K562 (cell line): ENCODE measurements around the gene PSMA7. TPM values are rescaled to one million over a fixed set of nuclear protein-coding genes. Genes with fewer than 3 reads are reported as not detected.

ENCODE experiments used
- ATAC-seq: fragments of 200-7000 bp; cut with Tn5 transposase; 3 replicates; pipeline ENCODE4 v1.9.1; 2020; ENCODE audit warnings: moderate library complexity
- BruUV-seq: library from RNA; stranded (reverse); fragments of 400-500 nt; replicated peaks from 2 replicates; lab custom pipeline; 2021; lab: Mats Ljungman, UMichigan
- CTCF ChIA-PET: fragments of 300-600 bp; formaldehyde crosslinking; extraction: SDS; loops from one replicate; lab custom pipeline; 2021; ENCODE audit warnings: low intra/inter-chr PET ratio; lab: Yijun Ruan, JAX
- POLR2A ChIA-PET: fragments of 300-600, 350-650 bp; sonication (Branson Sonifier 250); formaldehyde crosslinking; extraction: SDS; loops from one replicate; lab custom pipeline; 2021; ENCODE audit warnings: antibody characterized with exemption, inconsistent platforms; lab: Yijun Ruan, JAX
- DNase-seq, 4 experiments: peaks; one replicate each; pipeline versions ENCODE4 v3.0.0 to v3.0.0-alpha.2; 2011 to 2018; ENCODE audit warnings: low spot score in 3 of 4, mixed read lengths in 3 of 4; ENCODE audit errors: extremely low read depth in 1 of 4
- FAIRE-seq: peaks from 2 replicates; lab custom pipeline; 2011; peaks lifted over from hg19 to GRCh38; lab: Jason Lieb, UNC
- H2AFZ ChIP-seq: 2 replicates; pipeline ENCODE4 v1.6.0; 2011; ENCODE audit warnings: low read depth, low read length, control low read depth, inconsistent platforms
- H3K27ac ChIP-seq: fragments of 200-600 bp; 3 replicates; pipeline ENCODE4 v1.8.0; 2011; ENCODE audit warnings: low read depth, mild to moderate bottlenecking, control low read depth, inconsistent platforms, low read length, moderate library complexity, mixed read lengths; ENCODE audit errors: extremely low read depth
- H3K27me3 ChIP-seq, 2 experiments: fragments of 300-600 bp in 1 of 2; 2 replicates in 1 of 2; 3 replicates in 1 of 2; pipeline versions ENCODE4 v1.6.0 to v1.8.0; 2011; ENCODE audit warnings: inconsistent platforms in 2 of 2, low read length in 2 of 2, mild to moderate bottlenecking in 1 of 2, mixed read lengths in 1 of 2, moderate library complexity in 1 of 2; ENCODE audit not compliant: control insufficient read depth in 2 of 2, insufficient read depth in 2 of 2
- H3K36me3 ChIP-seq: fragments of 300-600 bp; 3 replicates; pipeline ENCODE4 v1.8.0; 2011; ENCODE audit warnings: mild to moderate bottlenecking, low read length, inconsistent platforms; ENCODE audit not compliant: control insufficient read depth, insufficient read depth
- H3K4me1 ChIP-seq, 2 experiments: fragments of 200-600 bp in 1 of 2; replicated peaks in 1 of 2; 2 replicates in 1 of 2; 3 replicates in 1 of 2; pipeline versions ENCODE4 v1.5.1 to v1.8.0; 2011; ENCODE audit warnings: inconsistent platforms in 2 of 2, low read length in 2 of 2, mild to moderate bottlenecking in 1 of 2, mixed read lengths in 1 of 2, moderate library complexity in 1 of 2; ENCODE audit not compliant: control insufficient read depth in 2 of 2, insufficient read depth in 2 of 2
- H3K4me2 ChIP-seq: 2 replicates; pipeline ENCODE4 v1.6.1; 2011; ENCODE audit warnings: low read length, control low read depth, inconsistent platforms, mixed read lengths; ENCODE audit not compliant: insufficient read depth
- H3K4me3 ChIP-seq: fragments of 200-600 bp; sonication (generic), shearing (Covaris generic); 2 replicates; pipeline ENCODE4 v1.5.1; 2016; ENCODE audit warnings: control low read depth, inconsistent platforms
- H3K79me2 ChIP-seq: fragments of 200-600 bp; 3 replicates; pipeline ENCODE4 v1.8.0; 2011; ENCODE audit warnings: low read length, inconsistent platforms; ENCODE audit not compliant: control insufficient read depth, insufficient read depth
- H3K9ac ChIP-seq, 2 experiments: 2 replicates each; pipeline versions ENCODE4 v1.6.0 to v1.6.1; 2011; ENCODE audit warnings: low read depth in 2 of 2, low read length in 2 of 2, control low read depth in 1 of 2, inconsistent platforms in 1 of 2, mild to moderate bottlenecking in 1 of 2, mixed read lengths in 1 of 2; ENCODE audit not compliant: insufficient read depth in 1 of 2
- H3K9me1 ChIP-seq: one replicate; pipeline ENCODE4 v1.6.0; 2011; ENCODE audit warnings: inconsistent platforms, mild to moderate bottlenecking, low read length, moderate library complexity; ENCODE audit not compliant: control insufficient read depth, insufficient read depth
- H3K9me3 ChIP-seq: replicated peaks from 2 replicates; pipeline ENCODE4 v1.5.1; 2011; ENCODE audit warnings: low read depth, low read length, inconsistent platforms; ENCODE audit not compliant: control insufficient read depth, insufficient read depth
- H4K20me1 ChIP-seq: replicated peaks from 2 replicates; pipeline ENCODE4 v1.6.1; 2011; ENCODE audit warnings: low read length, inconsistent platforms, mixed read lengths; ENCODE audit not compliant: control insufficient read depth, insufficient read depth
- BCOR ChIP-seq: fragments of 450-650 bp; IDR thresholded peaks from 2 replicates; pipeline ENCODE4 v1.6.1; 2016
- E2F8 ChIP-seq: fragments of 450-650 bp; IDR thresholded peaks from 2 replicates; pipeline ENCODE4 v1.7.1; 2018; ENCODE audit warnings: mild to moderate bottlenecking, low read depth; ENCODE audit not compliant: partially characterized antibody
- POLR2AphosphoS2 ChIP-seq: IDR thresholded peaks from 2 replicates; pipeline ENCODE4 v1.6.1; 2012; ENCODE audit warnings: low read length, improper control_type of control experiment
- POLR2AphosphoS5 ChIP-seq: IDR thresholded peaks from 2 replicates; pipeline ENCODE4 v1.6.1; 2011; ENCODE audit warnings: mild to moderate bottlenecking, low read depth, low read length, moderate library complexity; ENCODE audit not compliant: control insufficient read depth, insufficient read depth
- POLR2B ChIP-seq: fragments of 450-650 bp; IDR thresholded peaks from 2 replicates; pipeline ENCODE4 v1.6.1; 2018; ENCODE audit warnings: low read depth; ENCODE audit not compliant: partially characterized antibody
- POLR2G ChIP-seq: fragments of 200-400 bp; formaldehyde crosslinking; IDR thresholded peaks from 2 replicates; pipeline ENCODE4 v1.6.1; 2017; ENCODE audit warnings: low read depth, mild to moderate bottlenecking, antibody characterized with exemption, low read length, moderate library complexity
- RBFOX2 ChIP-seq: fragments of 200-400 bp; formaldehyde crosslinking; IDR thresholded peaks from 2 replicates; pipeline ENCODE4 v1.6.1; 2017; ENCODE audit warnings: low read depth, mild to moderate bottlenecking, low read length, moderate library complexity
- SAFB ChIP-seq: fragments of 200-400 bp; formaldehyde crosslinking; IDR thresholded peaks from 2 replicates; pipeline ENCODE4 v1.6.1; 2017; ENCODE audit warnings: low read depth, low read length, borderline replicate concordance
- SAP30 ChIP-seq: fragments of 200-600 bp; sonication (generic); IDR thresholded peaks from 2 replicates; pipeline ENCODE4 v1.6.1; 2012; ENCODE audit warnings: borderline replicate concordance, low read depth, mild to moderate bottlenecking, moderate library complexity, low read length, control low read depth, inconsistent platforms; ENCODE audit not compliant: insufficient read depth, poor library complexity, severe bottlenecking
- SLC30A9 ChIP-seq: fragments of 250-450 bp; sonication (Bioruptor Pico); IDR thresholded peaks from 2 replicates; pipeline ENCODE4 v1.8.0; 2022; ENCODE audit warnings: mild to moderate bottlenecking, moderate library complexity
- STAG1 ChIP-seq: sonication (generic); formaldehyde crosslinking; IDR thresholded peaks from 2 replicates; pipeline ENCODE4 v1.5.0; 2020; ENCODE audit warnings: missing genetic modification reagents, borderline replicate concordance
- SUPT5H ChIP-seq: fragments of 450-650 bp; IDR thresholded peaks from 2 replicates; pipeline ENCODE4 v1.6.1; 2016
- ZNF143 ChIP-seq: sonication (generic); formaldehyde crosslinking; IDR thresholded peaks from 2 replicates; pipeline ENCODE4 v1.9.0; 2022; ENCODE audit warnings: mild to moderate bottlenecking, missing genetic modification reagents
- ZNF431 ChIP-seq: sonication (generic); formaldehyde crosslinking; IDR thresholded peaks from 2 replicates; pipeline ENCODE4 v1.8.0; 2022; ENCODE audit warnings: mild to moderate bottlenecking, missing genetic modification reagents
- ZNF740 ChIP-seq, 3 experiments: fragments of 200-800 bp in 1 of 3; sonication (Bioruptor generic) in 1 of 3; sonication (generic) in 1 of 3; formaldehyde crosslinking in 1 of 3; IDR thresholded peaks; 2 replicates each; pipeline versions ENCODE4 v1.6.1 to v1.8.0; 2016 to 2022; ENCODE audit warnings: mild to moderate bottlenecking in 2 of 3, missing compliant biosample characterization in 2 of 3, missing genetic modification characterization in 2 of 3, missing genetic modification reagents in 1 of 3
- WGBS: fragments of 100-300 bp; shearing (Covaris generic); methylation state at CpG from one replicate; pipeline ENCODE4 v1.1.6; 2016; ENCODE audit warnings: low coverage, mixed read lengths; ENCODE audit not compliant: insufficient coverage; ENCODE audit errors: missing lambda C conversion rate; 5-methylcytosine and 5-hydroxymethylcytosine counted together
- in situ Hi-C: fragments of 300-500 bp; cut with MboI; formaldehyde crosslinking; loops from 4 replicates; pipeline ENCODE4 v1.15.0; 2018; ENCODE audit warnings: inconsistent platforms, mixed read lengths
- intact Hi-C: fragments of 100-400 bp; cut with micrococcal nuclease; formaldehyde crosslinking; loops from 2 replicates; pipeline ENCODE4 v1.14.2; 2022
- polyA plus RNA-seq, 8 experiments: library from polyadenylated mRNA; depleted of rRNA in 4 of 8; stranded (reverse) in 5 of 8; unstranded in 3 of 8; fragments of >200 nt; fragmentation: Nextera tagmentation in 2 of 8; fragmentation: Illumina TruSeq in 1 of 8; extraction: Ambion mirVana in 2 of 8; extraction: Trizol in 1 of 8; gene quantifications; 2 replicates each; pipeline versions ENCODE4 v1.2.1 to v1.2.3, GENCODE V29; 2011 to 2014; ENCODE audit warnings: inconsistent platforms in 1 of 8, missing spikeins in 1 of 8
- total RNA-seq, 7 experiments: library from RNA; depleted of rRNA in 6 of 7; stranded (reverse); fragments of >200 nt in 6 of 7; fragmentation: Illumina TruSeq in 2 of 7; extraction: Trizol in 2 of 7; gene quantifications; 2 replicates each; pipeline versions ENCODE4 v1.2.1 to v1.2.3, GENCODE V29; 2011 to 2021; ENCODE audit warnings: low replicate concordance in 1 of 7

Gene PSMA7
- total and polyA plus RNA-seq, 9 of the 15 experiments (the other 6 are each of a cell fraction or from before 2014, with no cell fraction given) = 257 to 510 (median 393) TPM

GRCh38 chr20:62135573-62136266, 7.5 kb downstream of the PSMA7 start (continued):
- TF ChIP-seq ZNF740 (CRISPR knock-in tag; IDR thresholded peaks at IDR 0.05) = 0 out of 2 replicates have a peak, but pooled peaks have one; percentile 24
- TF ChIP-seq ZNF740 (tag; IDR thresholded peaks at IDR 0.05) = no peak
- 0 out of 2 replicates have a peak, but pooled peaks have one; percentile 38 for TF ChIP-seq ZNF431 (CRISPR knock-in tag)
- peak; percentile 60 for TF ChIP-seq SUPT5H

GRCh38 chr20:62134735-62135231, 8.4 kb downstream of the PSMA7 start:
- H3K9me1 ChIP-seq = no peaks in the 10 kb centered on the region
- peaks cover 0 to 6% of the 10 kb centered on the region in 2 experiments; a peak in 1 of 5 replicates for H3K4me1 ChIP-seq
- peaks cover 11% of the 10 kb centered on the region for H3K79me2 ChIP-seq
- intact Hi-C loops = no loop called here
- FAIRE-seq (peak; percentile 72), DNase-seq (no peak), ATAC-seq (no peak; the same call in 2 of the 3 replicates)
- H3K36me3 ChIP-seq = peaks cover 97% of the 10 kb centered on the region
- ChIA-PET POLR2A (interaction anchor here (0.5 to 7.8 kb wide), 5 partner anchors 9 to 151 kb away, joined by 3 to 78 read pairs (median 6); partner anchors contain the start of gene LSM14B), CTCF (no interaction called here)
- no peak overlapping the region for H3K4me3 ChIP-seq
- no peak overlapping the region for H3K9ac ChIP-seq
- no peak overlapping the region for H3K27ac ChIP-seq
- no peaks in the 10 kb centered on the region for H3K9me3 ChIP-seq
- no peaks in the 10 kb centered on the region for H3K27me3 ChIP-seq
- H3K4me2 ChIP-seq = no peak overlapping the region
- BruUV-seq = no TSS peak
- WGBS = 87% methylated on average over 11 of the region's 11 CpGs
- H4K20me1 ChIP-seq = peaks cover 23% of the 10 kb centered on the region
- no peak overlapping the region for H2AFZ ChIP-seq
- in situ Hi-C loops = loop anchor here (5.0 kb wide), 1 partner anchor 112 kb away; no protein-coding TSS in a partner anchor
- no peak for TF ChIP-seq E2F8
- TF ChIP-seq BCOR = no peak
- peak; percentile 63 for TF ChIP-seq POLR2G
- TF ChIP-seq POLR2AphosphoS2 = peak; percentile 88; the same call in 1 of the 2 replicates
- TF ChIP-seq SAFB = no peak
- no peak for TF ChIP-seq SAP30
- TF ChIP-seq RBFOX2 = 0 out of 2 replicates have a peak, but pooled peaks have one; percentile 16
- TF ChIP-seq ZNF143 (CRISPR knock-in tag) = no peak
- TF ChIP-seq STAG1 = no peak
- no peak for TF ChIP-seq POLR2AphosphoS5
- no peak for TF ChIP-seq SLC30A9 (CRISPR knock-in tag)
- peak; percentile 22 for TF ChIP-seq POLR2B
